GM19023 (cell line): ENCODE results near the gene CBARP.
A peak's percentile ranks its signal among the peaks of the same experiment; 100 is the strongest.
"Not testable (repeated sequence)": the region's sequence is repeated elsewhere in the genome, so short reads cannot be mapped to it uniquely, and the experiment has no call there.

Source experiments
- ATAC-seq: cut with Tn5 transposase; IDR thresholded peaks from one replicate; pipeline ENCODE4 v1.9.1; 2021; ENCODE audit warnings: mild to moderate bottlenecking, moderate library complexity; ENCODE audit not compliant: unreplicated experiment

The CBARP gene

DNA sequence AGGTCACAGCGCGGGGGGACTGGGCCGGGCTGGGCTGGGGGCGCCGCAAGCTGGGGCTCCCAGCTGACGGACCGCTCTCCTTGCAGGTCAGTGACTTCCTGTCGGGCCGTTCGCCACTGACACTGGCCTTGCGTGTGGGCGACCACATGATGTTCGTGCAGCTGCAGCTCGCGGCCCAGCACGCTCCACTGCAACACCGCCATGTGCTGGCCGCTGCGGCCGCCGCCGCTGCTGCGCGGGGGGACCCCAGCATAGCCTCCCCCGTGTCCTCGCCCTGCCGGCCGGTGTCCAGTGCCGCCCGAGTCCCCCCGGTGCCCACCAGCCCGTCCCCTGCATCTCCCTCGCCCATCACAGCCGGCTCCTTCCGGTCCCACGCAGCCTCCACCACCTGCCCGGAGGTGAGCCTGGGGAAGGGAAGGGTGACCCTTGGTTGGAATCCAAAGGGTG, 16.3 kb upstream of the CBARP start:
- ATAC-seq, result no peak

DNA sequence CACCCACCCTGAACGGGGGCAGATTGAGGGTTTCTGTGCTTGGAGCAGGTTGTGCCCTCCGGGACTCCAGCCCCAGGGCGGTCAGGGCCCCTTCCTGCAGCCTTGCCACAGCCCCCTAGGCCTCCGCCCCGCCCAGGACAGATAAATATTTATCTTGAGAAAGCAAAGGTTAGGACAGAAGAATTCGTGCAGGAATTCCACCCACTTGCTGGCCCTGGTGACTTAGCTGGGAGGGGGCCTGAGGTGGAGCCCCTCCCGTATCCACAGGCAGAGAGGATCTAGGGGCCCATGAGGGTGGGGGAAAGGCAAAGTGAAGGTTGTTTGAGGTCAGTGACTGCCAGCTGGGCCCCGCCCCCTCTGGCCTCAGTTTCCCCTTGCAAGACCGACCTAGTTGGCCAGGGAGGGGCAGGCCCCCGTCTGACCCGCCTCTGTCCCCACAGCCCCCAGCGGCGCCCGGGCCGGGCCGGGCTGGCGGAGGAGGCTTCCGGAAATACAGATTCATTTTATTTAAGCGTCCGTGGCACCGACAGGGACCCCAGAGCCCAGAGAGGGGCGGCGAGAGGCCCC, 15.8 kb upstream of the CBARP start:
- no peak for ATAC-seq

DNA sequence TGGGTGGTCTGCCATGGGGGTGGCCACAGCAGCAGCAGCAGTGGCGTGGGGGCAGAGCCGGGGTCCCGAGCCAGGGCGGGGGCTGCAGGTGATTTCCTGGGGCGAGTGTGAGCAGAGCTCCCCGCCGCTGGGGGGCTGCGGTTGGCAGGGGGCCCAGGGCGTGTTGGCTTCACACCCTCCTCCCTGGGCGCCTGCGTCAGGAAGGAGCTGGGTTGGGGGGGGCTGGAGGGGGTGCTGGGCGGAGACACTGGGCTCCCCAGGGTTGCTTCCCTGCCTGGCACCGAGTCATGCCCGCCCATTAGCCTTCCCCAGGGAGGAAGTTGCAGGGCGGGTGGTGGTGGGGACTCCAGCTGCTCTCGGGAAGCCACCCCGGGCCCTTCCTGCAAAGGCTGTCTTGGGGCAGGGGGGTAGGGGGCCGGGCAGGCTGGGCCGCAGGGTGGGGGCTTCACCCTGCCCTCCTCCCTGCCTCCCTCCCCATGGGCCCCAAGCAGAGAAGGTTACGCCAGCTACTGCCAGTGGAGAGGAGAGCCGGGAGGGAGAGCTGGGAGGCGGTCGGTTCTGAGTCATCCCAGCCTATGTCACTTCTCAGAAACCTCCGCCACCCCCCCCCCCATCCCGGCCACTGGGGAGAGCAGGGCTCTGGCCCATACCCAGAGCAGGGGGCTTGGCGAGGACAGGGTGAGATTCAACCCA, 15.2 kb upstream of the CBARP start:
- no peak for ATAC-seq

DNA sequence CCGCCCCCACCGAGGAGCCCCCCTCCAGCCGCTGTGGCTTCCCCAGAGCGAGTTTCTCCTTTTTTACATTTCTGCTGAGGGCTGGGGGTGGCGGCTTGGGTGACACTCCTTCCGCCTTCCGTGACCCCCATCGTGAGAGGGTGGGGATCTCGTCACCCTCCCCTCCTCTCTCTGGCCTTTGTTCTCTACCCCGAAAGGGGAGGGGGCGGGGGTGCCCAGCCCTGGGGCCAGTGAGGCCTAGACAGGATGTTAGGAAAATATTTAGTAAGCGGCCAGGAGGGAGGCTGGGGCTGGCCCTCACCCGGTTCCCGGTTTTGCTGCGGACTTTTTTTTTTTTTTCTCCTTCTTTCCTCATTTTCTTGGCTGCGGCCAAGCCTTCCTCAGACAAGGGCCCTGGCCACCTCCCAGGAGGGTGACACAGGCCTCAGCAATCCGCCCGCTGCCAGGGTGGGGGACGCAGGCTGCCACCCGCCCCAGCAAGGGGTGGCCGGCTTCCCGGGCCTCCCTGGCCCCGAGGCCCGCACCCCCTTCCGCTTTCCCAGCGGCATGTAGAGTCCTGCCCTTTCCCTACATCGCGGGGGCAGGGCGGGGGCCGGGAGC, 14.5 kb upstream of the CBARP start:
- no peak for ATAC-seq

GRCh38 chr19:1251330-1252220, 13.8 kb upstream of the CBARP start:
- no peak for ATAC-seq

DNA sequence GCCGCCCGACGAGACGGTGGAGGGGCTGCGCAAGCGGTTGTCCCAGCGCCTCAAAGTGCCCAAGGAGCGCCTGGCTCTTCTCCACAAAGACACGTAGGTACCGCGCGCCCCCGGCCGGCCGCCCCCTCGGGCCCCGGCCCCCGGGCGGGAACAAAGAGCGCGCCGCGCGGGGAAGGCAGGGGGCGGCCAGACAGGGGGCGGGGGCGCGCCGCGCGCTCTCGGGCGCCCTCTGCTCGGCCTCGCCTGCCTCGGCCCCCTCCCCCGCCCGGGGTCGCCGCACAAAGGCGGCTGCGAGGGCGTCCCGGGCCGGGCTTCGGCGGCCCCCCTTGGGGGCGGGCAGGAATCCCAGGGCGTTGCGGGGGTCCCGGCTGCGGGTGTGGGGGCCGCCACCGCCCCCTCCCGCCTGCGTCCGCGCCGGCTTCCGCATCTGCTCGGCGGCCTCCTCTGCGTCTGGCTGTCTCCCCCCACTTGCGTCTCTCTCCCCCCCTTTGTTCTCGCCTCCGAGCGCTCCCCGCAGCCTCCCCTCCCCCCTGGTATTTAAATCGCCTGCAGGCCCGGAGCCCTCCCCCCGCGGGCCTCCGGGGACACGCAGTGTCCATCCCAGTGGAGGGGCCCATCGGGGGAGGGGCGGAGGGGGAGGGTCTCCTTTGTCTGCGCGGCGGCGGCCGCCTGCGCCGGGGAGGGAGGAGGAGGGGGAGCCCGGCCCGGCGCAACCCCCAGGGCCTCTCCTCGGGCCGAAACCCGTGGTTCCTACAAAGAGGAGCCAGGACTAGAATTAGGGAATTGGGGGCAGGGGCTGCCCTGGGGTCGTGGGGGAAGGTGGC, 12.8 kb upstream of the CBARP start:
- no peak for ATAC-seq

- no peak for ATAC-seq
These were observed 12.2 kb upstream of the CBARP start for GRCh38 chr19:1249990-1250436.

DNA sequence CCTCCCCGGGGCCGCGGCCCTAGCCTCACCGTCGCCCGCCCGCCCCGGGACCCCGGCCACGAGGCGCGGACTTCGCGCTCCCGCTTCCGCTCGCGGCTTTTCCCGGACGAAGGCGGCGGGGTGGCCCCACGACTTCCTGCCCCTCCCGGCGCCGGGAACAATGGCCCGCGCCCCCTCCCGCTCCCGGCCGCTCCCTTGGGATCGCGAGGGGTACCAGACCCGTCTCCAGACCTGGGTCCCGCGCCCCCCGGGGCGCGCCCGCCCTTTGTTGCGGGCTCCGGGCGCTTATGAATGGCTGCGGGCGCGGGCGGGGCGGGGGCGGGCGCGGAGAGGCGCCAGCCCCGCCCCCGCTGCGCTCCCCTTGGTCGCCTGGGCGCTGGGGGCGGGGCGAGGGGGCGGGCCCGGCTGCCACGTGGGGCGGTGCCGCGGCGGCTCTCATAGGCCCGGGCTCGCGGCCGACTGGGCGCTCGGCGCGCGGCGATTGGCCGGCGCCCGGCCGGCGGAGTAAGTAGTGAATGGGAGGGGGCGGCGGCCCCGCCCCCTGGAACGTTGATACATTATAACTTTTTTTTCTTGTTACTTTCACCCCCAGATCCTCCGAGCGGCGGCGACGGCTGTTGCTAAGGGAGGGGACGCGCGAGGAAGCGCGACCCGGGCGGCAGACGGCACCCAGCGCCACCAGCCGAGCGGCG, 11.6 kb upstream of the CBARP start:
- ATAC-seq, result peak; percentile 37

DNA sequence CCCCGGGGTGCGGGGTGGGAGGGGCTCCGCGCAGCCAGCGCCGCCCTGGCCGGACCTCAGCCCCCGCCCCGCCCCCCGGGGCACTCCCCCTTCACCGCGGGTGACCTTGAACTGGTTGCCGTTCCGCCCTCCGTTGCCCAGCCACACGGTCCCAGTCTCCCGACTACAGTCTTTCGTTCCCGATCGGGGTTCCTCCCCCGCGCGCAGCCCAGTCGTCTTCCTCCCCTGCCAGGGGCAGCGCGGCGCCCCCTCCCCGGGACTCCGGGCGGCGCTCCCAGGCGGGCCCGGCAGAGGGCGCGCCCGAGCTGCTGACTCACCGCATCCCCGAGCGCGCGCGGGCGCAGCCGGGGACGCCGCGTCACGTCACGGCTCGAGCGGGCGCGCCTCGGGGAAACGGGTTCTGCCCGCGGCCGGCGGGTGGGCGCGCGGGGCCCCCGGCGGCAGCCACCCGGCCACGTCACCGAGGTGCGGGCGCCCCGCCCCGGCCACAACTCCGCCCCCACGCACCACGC, 11.0 kb upstream of the CBARP start:
- ATAC-seq, result peak; percentile 37

DNA sequence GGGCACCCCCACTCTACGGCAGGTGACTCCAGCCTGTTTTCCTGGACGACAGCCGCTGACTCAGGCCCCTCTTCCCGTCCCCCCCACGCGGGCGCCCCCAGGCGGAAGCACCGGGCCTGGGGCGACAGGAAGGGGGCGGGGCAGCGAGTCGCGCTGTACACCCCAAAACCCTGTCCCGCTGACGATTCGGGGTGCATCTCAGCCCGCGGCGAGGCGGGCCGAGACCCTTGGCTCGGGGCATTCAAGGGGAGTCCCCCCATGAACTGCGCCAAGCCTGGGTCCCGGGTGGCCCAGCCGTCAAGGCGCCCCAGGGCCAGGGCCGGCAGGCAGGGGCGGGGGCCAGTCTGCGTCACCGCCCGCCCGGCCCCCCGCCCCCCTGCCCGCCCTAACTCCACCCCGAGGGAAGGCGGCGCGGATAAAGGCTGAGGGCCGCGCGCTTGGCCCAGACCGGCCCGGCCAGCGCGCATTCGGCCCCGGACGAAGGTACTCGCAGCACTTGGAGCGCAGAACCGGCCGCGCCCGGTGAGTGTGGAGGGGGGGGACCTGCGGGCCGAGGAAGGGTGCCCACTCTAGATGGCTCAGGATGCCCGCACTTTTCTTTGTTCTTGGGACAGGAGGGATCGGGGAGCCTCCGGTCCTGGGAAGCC, 10.5 kb upstream of the CBARP start, which contains the start of gene MIDN:
MIDN (plus strand) TSS at position 445 of the 647 bp plus-strand sequence. CDS start 1,714 bp downstream, outside the sequence.
- peak; percentile 22 for ATAC-seq

GRCh38 chr19:1247748-1248138, 9.9 kb upstream of the CBARP start:
- ATAC-seq, result no peak

GRCh38 chr19:1246265-1247087, 8.7 kb upstream of the CBARP start:
- not testable (repeated sequence) for ATAC-seq

GRCh38 chr19:1245494-1246264, 7.9 kb upstream of the CBARP start:
- no peak for ATAC-seq

- no peak for ATAC-seq
These were observed 7.1 kb upstream of the CBARP start for GRCh38 chr19:1244693-1245451.

- ATAC-seq, result no peak
These were observed 6.2 kb upstream of the CBARP start for GRCh38 chr19:1243768-1244692.
